ENCODE results near the gene EAF2.

The EAF2 gene
- total RNA-seq: 4.3 to 8.7 (median 4.8) reads per million in 3 donors

DNA sequence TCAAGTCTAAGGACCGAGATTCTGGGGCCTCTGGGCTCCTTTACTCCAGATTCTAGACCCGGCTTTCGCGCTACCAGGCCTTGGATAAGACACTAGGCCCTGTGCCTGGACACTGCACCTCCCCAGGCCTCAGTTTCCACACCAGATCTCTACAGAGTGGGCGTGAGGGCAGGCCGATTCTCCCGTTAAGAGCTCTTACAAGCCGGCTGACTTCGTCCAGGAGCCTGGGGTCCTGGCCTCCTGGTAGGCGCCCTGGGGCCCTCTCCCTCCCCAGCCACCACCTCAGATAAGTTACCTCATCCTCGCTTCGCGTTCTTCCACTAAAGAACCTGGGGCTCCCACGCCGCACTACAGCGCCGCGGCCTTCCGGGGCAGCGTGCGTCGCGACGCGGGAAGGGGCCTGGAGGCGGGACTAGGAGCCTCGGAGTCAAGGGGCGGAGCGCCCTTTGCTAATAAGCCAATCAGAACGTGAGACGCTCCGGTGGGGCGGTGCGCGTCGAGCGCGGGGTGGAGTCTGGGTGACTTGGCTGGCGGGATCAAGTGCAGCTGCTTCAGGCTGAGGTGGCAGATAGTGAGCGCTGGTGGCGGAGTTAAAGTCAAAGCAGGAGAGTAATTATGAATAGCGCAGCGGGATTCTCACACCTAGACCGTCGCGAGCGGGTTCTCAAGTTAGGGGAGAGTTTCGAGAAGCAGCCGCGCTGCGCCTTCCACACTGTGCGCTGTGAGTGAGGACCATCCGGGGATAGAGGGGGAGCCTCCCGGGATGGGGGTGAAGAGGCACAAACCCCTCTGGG lies at the start of gene EAF2, which contains the start of gene IQCB1:
EAF2 (plus strand) TSS at position 539 of the 794 bp plus-strand sequence; CDS start at position 616, 77 bp downstream.
IQCB1 (minus strand) TSS at position 390 of the 794 bp plus-strand sequence. CDS start 6,100 bp downstream, outside the sequence.
- peak; percentile 92 to 93 (median 93) for DNase-seq
- no peaks in the 10 kb centered on the region for H3K27me3 ChIP-seq (replicated peaks; ENCODE audit: control insufficient read depth, insufficient read depth, low read length, poor library complexity, severe bottlenecking)
- H3K9me3 ChIP-seq (ENCODE audit: control insufficient read depth, low read length): no peaks in the 10 kb centered on the region
- H3K4me3 ChIP-seq (ENCODE audit: insufficient read depth, low read depth, low read length, poor library complexity, severe bottlenecking): peak within 1 kb of the TSS; percentile 71
- peaks cover 16% of the 10 kb centered on the region for H3K4me1 ChIP-seq (ENCODE audit: control insufficient read depth, insufficient read depth, low read length, poor library complexity, severe bottlenecking)
- H3K27ac ChIP-seq (ENCODE audit: insufficient read depth, low read length, poor library complexity, severe bottlenecking): peak within 1 kb of the TSS; percentile 91
- H3K36me3 ChIP-seq (ENCODE audit: control insufficient read depth, insufficient read depth, low read length): peaks cover 6% of the 10 kb centered on the region

DNA sequence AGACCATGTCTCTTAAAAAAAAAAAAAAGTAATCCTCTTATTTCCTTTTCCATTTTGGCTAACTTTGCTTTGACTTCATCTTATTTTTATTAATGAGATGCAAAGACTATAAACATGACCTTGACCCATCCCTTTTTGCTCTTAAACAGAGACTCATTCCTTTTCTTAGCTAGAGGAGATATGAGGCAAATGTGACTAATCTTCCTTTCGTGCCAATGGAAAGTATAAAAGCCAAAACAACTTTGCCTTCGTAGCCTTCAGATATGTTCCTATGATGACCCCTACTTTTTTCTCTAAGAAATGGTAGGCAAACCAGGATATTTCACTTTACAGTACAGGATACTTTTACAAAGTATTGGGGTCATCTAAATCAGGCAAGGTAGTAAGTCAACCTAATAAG lies 48.5 kb upstream of the EAF2 start:
- Histone ChIP-seq H3K4me1 (ENCODE audit: control insufficient read depth, insufficient read depth, low read length, poor library complexity, severe bottlenecking) (no peaks in the 10 kb centered on the region), H3K27me3 (replicated peaks; ENCODE audit: control insufficient read depth, insufficient read depth, low read length, poor library complexity, severe bottlenecking) (no peaks in the 10 kb centered on the region), H3K9me3 (ENCODE audit: control insufficient read depth, low read length) (no peaks in the 10 kb centered on the region), H3K36me3 (ENCODE audit: control insufficient read depth, insufficient read depth, low read length) (peaks cover 23% of the 10 kb centered on the region), H3K4me3 (ENCODE audit: insufficient read depth, low read depth, low read length, poor library complexity, severe bottlenecking) (no peak overlapping the region), H3K27ac (ENCODE audit: insufficient read depth, low read length, poor library complexity, severe bottlenecking) (no peak overlapping the region)
- DNase-seq: no peak

DNA sequence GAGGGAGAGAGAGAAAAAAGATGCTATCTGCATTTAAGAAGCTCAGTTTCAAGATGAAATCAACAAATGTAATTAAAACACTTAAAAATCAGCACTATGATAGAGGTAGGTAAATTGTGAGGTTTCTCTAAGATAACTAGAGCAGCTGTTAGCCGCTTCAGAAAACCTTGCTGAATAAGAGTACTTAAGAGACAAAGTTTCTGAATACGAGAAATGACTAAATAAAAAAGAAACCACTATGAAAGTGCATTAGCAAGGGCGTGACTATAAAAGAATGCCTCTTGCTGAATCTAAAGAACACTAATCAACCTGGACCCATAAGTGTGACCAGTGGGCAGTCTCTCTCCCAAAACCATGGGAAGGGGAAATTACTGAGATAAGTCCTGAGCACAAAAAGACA lies 41.9 kb upstream of the EAF2 start:
- Histone ChIP-seq H3K27ac (ENCODE audit: insufficient read depth, low read length, poor library complexity, severe bottlenecking) (no peak overlapping the region), H3K27me3 (replicated peaks; ENCODE audit: control insufficient read depth, insufficient read depth, low read length, poor library complexity, severe bottlenecking) (no peaks in the 10 kb centered on the region), H3K9me3 (ENCODE audit: control insufficient read depth, low read length) (no peaks in the 10 kb centered on the region), H3K4me1 (ENCODE audit: control insufficient read depth, insufficient read depth, low read length, poor library complexity, severe bottlenecking) (no peaks in the 10 kb centered on the region), H3K36me3 (ENCODE audit: control insufficient read depth, insufficient read depth, low read length) (peaks cover 36% of the 10 kb centered on the region), H3K4me3 (ENCODE audit: insufficient read depth, low read depth, low read length, poor library complexity, severe bottlenecking) (no peak overlapping the region)
- no peak for DNase-seq

DNA sequence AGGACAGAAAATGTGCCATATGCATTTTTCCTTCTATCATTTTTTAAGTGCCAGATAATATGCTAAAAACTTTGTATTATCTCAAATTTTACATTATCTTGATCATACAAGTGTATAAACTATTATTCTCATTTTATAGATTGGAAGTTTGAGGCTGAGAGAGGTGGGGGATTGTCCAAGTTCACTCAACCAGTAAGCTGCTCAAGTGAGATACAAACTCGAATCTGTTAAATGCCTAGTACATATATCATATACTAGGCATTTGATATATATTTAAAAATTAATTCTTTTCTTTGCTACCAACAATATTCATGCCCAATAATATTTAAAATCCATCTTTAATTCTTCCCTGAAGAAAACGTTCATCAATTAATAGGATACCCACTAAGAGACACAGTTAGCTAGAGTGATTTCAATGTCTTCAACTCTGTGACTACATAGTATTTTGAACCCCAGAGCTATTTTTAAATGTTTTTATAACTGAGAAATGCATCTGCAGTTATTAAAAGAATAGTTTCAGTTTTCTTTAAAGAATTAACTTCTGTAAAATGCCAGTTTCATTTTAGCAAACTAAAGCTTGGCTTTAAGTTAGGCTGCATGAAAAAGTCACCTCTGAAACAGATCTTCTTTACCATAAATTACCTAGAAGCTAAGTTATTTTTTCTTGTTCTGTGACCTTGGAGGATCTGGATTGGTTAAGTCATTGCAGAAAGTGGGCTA lies 40.6 kb upstream of the EAF2 start:
- H3K27me3 ChIP-seq (replicated peaks; ENCODE audit: control insufficient read depth, insufficient read depth, low read length, poor library complexity, severe bottlenecking): no peaks in the 10 kb centered on the region
- H3K27ac ChIP-seq (ENCODE audit: insufficient read depth, low read length, poor library complexity, severe bottlenecking): no peak overlapping the region
- no peak for DNase-seq
- H3K36me3 ChIP-seq (ENCODE audit: control insufficient read depth, insufficient read depth, low read length): peaks cover 26% of the 10 kb centered on the region
- H3K4me1 ChIP-seq (ENCODE audit: control insufficient read depth, insufficient read depth, low read length, poor library complexity, severe bottlenecking): no peaks in the 10 kb centered on the region
- no peaks in the 10 kb centered on the region for H3K9me3 ChIP-seq (ENCODE audit: control insufficient read depth, low read length)
- no peak overlapping the region for H3K4me3 ChIP-seq (ENCODE audit: insufficient read depth, low read depth, low read length, poor library complexity, severe bottlenecking)

DNA sequence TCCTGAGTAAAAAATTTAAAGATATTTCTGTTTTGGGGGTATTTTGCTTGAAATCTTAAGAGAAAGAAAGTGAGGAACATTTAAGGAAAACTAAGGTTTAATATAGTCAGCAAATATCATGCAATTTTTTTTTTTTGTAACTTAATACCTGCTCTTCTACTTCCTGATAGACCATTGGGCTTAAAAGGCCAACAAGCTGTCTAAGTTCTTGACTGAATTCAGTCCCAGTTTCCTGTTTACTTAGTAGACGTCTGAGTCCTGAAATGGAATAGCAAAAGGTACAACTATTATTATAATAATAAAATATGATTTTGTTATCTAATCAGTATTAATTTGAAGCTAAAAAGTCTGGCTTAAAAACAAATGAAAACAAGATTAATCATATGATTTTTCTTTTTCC lies 38.0 kb upstream of the EAF2 start:
- Histone ChIP-seq H3K36me3 (ENCODE audit: control insufficient read depth, insufficient read depth, low read length) (peaks cover 19% of the 10 kb centered on the region), H3K27ac (ENCODE audit: insufficient read depth, low read length, poor library complexity, severe bottlenecking) (no peak overlapping the region), H3K27me3 (replicated peaks; ENCODE audit: control insufficient read depth, insufficient read depth, low read length, poor library complexity, severe bottlenecking) (no peaks in the 10 kb centered on the region), H3K9me3 (ENCODE audit: control insufficient read depth, low read length) (no peaks in the 10 kb centered on the region), H3K4me3 (ENCODE audit: insufficient read depth, low read depth, low read length, poor library complexity, severe bottlenecking) (no peak overlapping the region), H3K4me1 (ENCODE audit: control insufficient read depth, insufficient read depth, low read length, poor library complexity, severe bottlenecking) (no peaks in the 10 kb centered on the region)
- DNase-seq: no peak

DNA sequence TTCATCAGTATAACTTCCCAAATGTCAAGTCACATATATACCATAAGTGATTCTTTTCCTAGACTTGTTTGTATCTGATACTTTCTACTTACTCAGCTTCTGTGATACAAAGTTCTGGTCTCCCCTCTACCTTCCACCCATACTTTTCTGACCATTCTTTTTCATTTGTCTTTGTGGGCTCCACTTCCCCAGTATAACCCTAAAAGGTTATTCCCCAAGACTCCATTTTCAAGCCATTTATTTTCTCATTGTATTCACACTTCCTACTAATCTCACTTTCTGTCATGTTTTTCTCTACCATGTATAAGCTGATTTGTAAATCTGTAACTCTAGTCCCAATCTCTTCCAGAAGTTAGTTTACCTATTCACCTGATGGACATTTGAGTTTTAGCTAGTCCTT lies 34.1 kb upstream of the EAF2 start:
- Histone ChIP-seq H3K36me3 (ENCODE audit: control insufficient read depth, insufficient read depth, low read length) (peaks cover 11% of the 10 kb centered on the region), H3K27ac (ENCODE audit: insufficient read depth, low read length, poor library complexity, severe bottlenecking) (no peak overlapping the region)

DNA sequence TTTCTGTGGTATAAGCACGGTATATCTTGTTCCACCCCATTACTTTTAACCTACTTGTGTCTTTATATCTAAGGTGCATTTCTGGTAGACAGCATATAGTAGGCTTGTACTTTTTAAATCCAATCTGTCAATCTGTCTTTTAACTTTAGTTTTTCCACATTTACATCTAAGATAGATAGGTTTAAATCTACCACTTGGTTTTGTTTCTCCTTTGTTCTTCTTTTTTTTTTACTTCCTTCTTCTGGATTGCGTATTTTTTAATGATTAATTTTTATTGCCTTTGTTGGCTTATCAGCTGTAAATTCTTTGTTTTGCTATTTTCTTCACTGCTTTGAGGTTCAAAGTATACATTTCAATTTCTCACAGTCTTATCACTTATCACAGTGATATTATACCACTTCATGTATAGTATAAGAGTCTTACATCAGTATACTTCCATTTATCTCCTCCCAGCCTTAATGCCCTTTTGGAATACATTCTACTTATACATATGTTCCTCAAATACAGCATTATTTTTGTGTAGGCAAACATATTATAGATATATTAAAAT lies 31.2 kb upstream of the EAF2 start:
- Histone ChIP-seq H3K27me3 (replicated peaks; ENCODE audit: control insufficient read depth, insufficient read depth, low read length, poor library complexity, severe bottlenecking) (no peaks in the 10 kb centered on the region), H3K9me3 (ENCODE audit: control insufficient read depth, low read length) (no peaks in the 10 kb centered on the region), H3K4me1 (ENCODE audit: control insufficient read depth, insufficient read depth, low read length, poor library complexity, severe bottlenecking) (no peaks in the 10 kb centered on the region), H3K36me3 (ENCODE audit: control insufficient read depth, insufficient read depth, low read length) (peaks cover 14% of the 10 kb centered on the region), H3K4me3 (ENCODE audit: insufficient read depth, low read depth, low read length, poor library complexity, severe bottlenecking) (no peak overlapping the region), H3K27ac (ENCODE audit: insufficient read depth, low read length, poor library complexity, severe bottlenecking) (no peak overlapping the region)
- DNase-seq: no peak

More for the DNA sequence above, 34.1 kb upstream of the EAF2 start:
- Histone ChIP-seq H3K4me1 (ENCODE audit: control insufficient read depth, insufficient read depth, low read length, poor library complexity, severe bottlenecking) (no peaks in the 10 kb centered on the region), H3K4me3 (ENCODE audit: insufficient read depth, low read depth, low read length, poor library complexity, severe bottlenecking) (no peak overlapping the region), H3K27me3 (replicated peaks; ENCODE audit: control insufficient read depth, insufficient read depth, low read length, poor library complexity, severe bottlenecking) (no peaks in the 10 kb centered on the region), H3K9me3 (ENCODE audit: control insufficient read depth, low read length) (no peaks in the 10 kb centered on the region)
- DNase-seq: no peak

DNA sequence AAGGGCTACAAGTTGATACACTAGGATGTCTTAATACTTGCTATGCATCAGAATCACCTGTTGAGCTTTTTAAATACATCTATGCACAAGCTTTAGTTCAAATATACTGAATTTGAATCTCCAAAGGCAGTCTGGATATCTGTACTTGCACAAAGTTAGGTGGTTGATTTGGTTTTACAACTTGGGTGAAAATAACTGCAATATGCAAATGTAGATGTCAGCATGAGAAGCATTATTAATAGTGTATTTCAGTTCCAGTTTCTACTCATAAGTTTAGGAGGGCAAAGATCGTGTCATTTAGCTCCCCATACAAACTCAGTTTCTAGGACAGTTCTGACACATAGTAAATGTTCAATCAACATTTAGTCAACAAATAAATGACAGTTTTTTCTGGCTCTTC lies 25.8 kb upstream of the EAF2 start:
- peaks cover 26% of the 10 kb centered on the region for H3K36me3 ChIP-seq (ENCODE audit: control insufficient read depth, insufficient read depth, low read length)
- H3K27me3 ChIP-seq (replicated peaks; ENCODE audit: control insufficient read depth, insufficient read depth, low read length, poor library complexity, severe bottlenecking): no peaks in the 10 kb centered on the region
- H3K4me1 ChIP-seq (ENCODE audit: control insufficient read depth, insufficient read depth, low read length, poor library complexity, severe bottlenecking): no peaks in the 10 kb centered on the region
- no peaks in the 10 kb centered on the region for H3K9me3 ChIP-seq (ENCODE audit: control insufficient read depth, low read length)
- H3K4me3 ChIP-seq (ENCODE audit: insufficient read depth, low read depth, low read length, poor library complexity, severe bottlenecking): no peak overlapping the region
- H3K27ac ChIP-seq (ENCODE audit: insufficient read depth, low read length, poor library complexity, severe bottlenecking): no peak overlapping the region
- no peak for DNase-seq

DNA sequence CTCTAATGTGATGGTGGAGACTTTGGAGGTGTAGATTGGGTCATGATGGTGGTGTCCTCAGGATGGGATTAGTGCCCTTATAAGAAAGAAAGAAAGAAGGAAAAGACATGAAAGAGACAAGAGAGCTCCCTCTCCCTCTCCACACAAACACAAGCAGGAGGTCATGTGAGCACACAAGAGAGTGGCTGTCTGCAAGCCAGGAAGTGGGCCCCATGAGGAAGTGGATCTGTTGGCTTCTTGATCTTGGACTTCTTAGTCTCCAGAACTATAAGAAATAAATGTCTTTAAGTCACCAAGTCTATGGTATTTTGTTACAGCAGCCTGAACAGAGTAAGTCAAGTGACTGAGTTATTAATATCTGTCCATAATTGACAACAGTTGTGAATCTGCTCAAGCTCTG lies 17.3 kb upstream of the EAF2 start:
- Histone ChIP-seq H3K4me3 (ENCODE audit: insufficient read depth, low read depth, low read length, poor library complexity, severe bottlenecking) (no peak overlapping the region), H3K36me3 (ENCODE audit: control insufficient read depth, insufficient read depth, low read length) (peaks cover 25% of the 10 kb centered on the region), H3K27me3 (replicated peaks; ENCODE audit: control insufficient read depth, insufficient read depth, low read length, poor library complexity, severe bottlenecking) (no peaks in the 10 kb centered on the region), H3K4me1 (ENCODE audit: control insufficient read depth, insufficient read depth, low read length, poor library complexity, severe bottlenecking) (no peaks in the 10 kb centered on the region), H3K9me3 (ENCODE audit: control insufficient read depth, low read length) (no peaks in the 10 kb centered on the region), H3K27ac (ENCODE audit: insufficient read depth, low read length, poor library complexity, severe bottlenecking) (no peak overlapping the region)
- DNase-seq: no peak

DNA sequence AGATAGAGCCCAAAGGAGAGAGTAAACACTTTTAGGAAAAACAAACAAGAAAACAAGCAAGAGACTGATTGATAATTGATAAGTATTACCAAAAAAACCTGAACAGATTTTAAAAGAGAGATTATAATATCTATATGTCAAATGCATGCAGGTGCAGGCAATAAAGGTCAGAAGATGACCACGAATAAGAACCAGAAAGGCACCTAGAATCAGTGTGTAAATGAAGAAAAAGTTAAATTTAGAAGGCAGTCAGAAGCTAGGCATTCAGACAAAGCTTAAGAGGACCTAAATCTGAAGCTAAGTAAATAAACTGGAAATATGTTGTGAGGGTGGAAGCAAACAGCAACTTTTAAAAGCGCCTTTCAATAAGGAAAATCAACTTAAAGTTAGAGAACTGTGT lies 16.4 kb upstream of the EAF2 start:
- no peaks in the 10 kb centered on the region for H3K27me3 ChIP-seq (replicated peaks; ENCODE audit: control insufficient read depth, insufficient read depth, low read length, poor library complexity, severe bottlenecking)
- H3K9me3 ChIP-seq (ENCODE audit: control insufficient read depth, low read length): no peaks in the 10 kb centered on the region
- H3K4me1 ChIP-seq (ENCODE audit: control insufficient read depth, insufficient read depth, low read length, poor library complexity, severe bottlenecking): no peaks in the 10 kb centered on the region
- H3K27ac ChIP-seq (ENCODE audit: insufficient read depth, low read length, poor library complexity, severe bottlenecking): no peak overlapping the region
- peaks cover 31% of the 10 kb centered on the region for H3K36me3 ChIP-seq (ENCODE audit: control insufficient read depth, insufficient read depth, low read length)
- H3K4me3 ChIP-seq (ENCODE audit: insufficient read depth, low read depth, low read length, poor library complexity, severe bottlenecking): no peak overlapping the region
- no peak for DNase-seq

Measured in effector memory CD4-positive, alpha-beta T cell (primary cell).